GM19023 (cell line): ENCODE measurements around the gene KCNV2.

Source experiments
- ATAC-seq: cut with Tn5 transposase; IDR thresholded peaks from one replicate; pipeline ENCODE4 v1.9.1; 2021; ENCODE audit warnings: mild to moderate bottlenecking, moderate library complexity; ENCODE audit not compliant: unreplicated experiment

The KCNV2 gene

DNA sequence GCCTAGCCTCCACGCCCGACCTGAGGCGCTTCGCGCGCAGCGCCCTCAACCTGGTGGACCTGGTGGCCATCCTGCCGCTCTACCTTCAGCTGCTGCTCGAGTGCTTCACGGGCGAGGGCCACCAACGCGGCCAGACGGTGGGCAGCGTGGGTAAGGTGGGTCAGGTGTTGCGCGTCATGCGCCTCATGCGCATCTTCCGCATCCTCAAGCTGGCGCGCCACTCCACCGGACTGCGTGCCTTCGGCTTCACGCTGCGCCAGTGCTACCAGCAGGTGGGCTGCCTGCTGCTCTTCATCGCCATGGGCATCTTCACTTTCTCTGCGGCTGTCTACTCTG lies 1.4 kb downstream of the KCNV2 start:
- ATAC-seq: no peak

DNA sequence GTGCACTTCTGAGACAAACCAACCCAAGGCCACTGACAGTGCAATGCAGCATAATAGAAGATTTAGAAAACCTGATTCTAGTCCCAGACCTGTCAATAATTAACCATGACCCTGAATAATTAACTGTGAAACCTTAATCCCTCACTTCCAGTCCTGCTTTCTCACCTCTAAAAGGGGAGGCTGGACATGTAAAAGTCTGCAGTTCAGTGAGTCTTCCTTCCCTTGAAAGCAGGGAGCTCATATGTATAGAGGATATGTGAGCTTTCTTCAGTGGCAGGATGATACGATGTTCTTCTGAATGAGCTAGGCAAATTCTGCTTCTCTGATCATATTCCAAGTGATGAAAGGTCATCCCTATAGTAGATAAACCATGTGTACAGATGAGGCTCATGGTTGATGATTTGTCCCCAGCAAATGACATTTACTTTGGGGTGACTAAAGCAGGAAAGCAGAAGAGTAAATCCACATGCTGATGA lies 2.9 kb downstream of the KCNV2 start:
- no peak for ATAC-seq

DNA sequence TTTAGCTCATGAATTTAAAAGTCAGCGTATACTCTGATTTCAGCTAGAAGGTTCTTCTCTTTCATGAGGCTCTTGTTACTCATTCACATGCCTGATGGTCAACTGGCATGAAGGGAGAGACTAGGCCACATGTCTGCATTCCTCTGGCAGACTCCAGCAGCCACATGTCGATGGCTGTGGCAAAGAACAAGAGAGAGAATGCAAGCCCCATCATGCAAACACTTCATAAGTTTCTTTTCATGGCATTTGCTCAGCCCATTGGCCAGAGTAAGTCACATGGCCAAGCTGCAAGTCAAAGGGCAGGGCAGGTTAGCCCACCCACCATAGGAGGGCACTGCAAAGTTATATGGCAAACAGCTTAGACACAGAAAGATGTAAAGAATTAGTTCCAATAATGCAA lies 5.4 kb downstream of the KCNV2 start:
- ATAC-seq: no peak

DNA sequence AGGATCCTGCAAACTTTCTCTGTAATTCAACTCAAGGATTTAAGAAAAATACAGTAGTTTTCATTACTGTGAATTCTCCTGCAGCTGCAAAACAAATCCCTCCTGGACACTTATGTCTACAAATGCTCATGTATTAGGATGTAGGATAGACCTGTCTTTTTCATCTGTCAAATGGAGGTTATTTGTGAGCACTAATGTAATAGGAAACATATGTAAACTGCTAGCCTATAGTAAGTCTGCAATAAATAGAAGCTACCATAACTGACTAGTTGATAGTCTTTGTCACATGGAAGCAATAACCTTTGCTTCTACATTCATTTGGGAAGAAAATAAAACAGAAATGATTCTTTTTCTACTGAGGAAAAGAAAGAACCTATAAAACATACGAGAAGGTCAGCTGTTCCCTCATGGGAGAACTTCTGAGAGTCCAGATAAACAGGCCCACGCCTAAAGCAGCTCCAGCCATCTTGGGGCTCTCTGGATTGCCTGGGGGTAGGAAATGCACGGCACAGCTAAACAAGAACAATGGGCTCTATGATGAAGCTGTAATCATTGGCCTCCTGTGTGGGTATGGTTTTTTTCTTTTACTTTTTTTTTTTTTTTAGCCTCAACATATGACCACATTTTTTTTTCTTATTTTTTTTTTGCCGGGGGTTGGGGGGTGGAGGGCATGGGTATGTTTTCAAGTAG lies 6.2 kb downstream of the KCNV2 start:
- ATAC-seq: no peak

DNA sequence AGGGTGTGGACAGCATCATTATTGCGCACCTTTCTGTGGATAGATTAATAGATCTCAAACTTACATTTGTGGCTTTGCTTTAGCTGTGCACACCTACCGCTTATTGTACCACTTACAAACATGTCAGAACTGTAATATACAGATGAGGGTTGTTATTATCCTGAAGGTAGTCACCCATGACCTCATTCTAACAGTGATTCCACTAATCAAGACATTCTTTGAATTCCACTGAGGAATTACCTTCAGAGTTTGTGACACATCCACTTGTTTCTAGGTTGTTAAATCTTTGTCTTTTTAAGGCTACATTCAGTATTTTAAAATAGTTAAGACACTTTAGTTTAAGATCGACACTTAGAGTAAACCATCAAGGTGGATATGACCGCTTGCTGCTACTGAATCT lies 7.8 kb downstream of the KCNV2 start:
- ATAC-seq: no peak

DNA sequence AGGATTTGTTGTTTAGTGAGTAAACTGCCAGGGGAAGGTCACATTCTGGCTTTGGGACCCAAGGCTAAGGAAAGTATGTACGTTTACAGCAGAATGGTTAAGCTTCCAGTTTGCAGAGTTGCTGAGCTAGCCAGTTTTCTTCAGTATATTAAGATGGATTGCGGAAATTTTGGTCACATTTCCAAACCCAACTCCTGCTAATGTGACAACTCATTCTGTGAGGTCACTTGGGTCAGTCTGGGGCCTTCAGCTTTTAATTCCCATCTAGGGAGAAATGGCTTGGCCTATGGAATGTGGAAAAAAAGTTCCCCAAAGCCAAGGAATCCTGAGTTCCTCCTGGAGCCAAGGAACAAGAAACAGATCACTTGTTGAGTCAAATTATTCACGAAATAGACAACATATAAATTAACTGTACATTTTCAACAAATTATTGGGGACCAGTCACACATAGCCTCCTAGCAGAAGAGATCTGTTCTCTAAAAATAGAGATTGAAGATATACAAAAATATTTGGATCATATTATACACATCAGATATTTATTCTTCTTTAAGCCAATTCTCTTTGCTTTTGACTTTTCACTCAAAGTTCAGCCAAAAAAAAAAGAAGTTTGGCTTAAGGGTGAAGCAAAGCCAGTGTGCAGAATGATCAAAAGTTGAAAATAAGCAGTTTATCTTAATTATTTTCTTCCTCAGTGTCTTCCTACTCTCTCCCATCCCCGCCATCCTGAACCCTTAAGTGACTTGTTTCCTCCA lies 8.8 kb downstream of the KCNV2 start:
- no peak for ATAC-seq

DNA sequence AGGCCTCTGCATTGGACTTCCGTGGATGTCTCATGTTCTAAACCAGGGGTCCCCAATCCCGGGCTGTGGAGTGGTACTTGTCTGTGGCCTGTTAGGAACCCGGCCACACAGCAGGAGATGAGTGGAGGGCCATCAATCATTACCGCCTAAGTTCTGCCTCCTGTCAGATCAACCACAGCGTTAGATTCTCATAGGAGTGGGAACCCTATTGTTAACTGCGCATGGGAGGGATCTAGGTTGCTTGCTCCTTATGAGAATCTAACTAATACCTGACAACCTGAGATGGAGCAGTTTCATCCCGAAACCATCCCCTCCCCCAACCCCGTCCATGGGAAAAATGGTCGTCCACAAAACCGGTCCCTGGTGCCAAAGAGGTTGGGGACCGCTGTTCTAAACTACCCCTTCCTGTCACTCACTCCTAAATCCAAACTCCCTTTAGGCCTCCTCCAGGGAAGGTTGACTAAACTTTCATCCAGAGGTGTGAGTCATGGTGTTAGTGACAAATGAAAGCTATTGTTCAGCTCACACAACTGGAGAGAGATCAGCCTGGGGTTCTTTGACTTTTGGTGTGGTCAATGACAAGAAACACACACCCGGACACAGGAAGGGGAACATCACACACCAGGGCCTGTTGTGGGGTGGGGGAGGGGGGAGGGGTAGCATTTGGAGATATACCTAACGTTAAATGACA lies 9.5 kb downstream of the KCNV2 start:
- no peak for ATAC-seq

DNA sequence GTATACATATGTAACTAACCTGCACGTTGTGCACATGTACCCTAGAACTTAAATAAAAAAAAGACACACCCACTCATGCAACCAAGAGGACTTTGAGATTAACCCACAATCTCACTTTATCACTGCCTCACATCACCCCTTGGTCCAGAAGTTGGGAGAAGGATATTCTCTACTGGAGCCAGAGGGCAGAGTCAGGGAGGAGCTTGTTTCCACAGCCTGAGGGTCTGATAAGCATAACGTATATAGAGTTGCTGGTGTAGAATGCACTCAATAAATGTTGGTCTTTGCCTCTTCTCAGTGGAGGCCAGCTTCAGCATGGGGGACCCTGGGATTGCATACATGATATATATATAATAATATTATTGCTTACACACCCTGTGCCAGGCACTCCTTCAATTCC lies 10.1 kb downstream of the KCNV2 start:
- no peak for ATAC-seq

DNA sequence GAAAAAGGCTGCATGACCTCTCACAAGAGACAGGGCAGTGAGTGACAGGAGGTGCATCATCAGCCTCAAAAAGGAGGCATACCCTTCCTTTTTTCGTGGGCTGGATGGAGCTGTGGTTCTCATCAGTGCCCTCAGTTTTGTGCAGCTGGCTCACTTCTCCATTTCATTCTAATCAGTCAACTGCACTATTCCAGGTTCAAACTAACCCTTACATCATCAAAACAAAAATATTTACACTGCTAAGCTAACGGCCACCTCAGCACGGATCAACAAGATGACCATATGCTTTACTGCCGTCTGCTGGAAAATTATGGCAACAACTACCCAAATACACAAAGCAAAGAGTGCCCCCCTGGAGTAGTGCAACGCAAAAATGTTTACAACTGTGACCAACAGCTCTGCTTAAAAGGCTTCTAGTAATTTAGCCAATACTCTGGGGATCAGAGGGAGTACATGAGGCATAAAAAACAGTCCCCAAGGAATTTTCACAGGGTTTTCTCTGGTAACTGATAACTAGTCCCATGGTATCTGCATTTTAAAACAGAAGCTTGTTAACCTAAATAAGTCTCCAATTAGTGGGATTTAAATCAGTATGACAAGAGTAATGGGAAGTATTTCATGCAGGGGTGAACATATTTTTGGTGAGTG lies 10.8 kb downstream of the KCNV2 start:
- peak; percentile 81 for ATAC-seq

DNA sequence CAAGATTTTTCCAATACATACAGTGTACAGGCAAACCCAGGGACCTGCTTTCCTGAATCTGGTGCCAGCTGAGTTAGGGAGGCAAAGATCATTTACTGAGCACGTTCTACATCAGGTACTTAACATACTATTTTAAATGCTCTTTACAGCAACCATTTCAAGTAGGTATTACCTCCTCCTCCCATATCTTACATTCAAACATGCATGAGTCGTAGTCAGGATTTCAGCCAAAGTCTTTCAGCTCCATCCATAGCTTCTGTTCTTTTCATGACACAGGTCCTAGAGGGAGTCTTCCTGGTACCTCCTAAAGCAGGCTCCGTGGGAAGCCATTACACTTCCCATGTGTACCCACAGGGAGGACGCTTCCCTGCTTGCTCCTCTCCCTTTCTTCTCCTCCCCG lies 11.7 kb downstream of the KCNV2 start:
- ATAC-seq: no peak

DNA sequence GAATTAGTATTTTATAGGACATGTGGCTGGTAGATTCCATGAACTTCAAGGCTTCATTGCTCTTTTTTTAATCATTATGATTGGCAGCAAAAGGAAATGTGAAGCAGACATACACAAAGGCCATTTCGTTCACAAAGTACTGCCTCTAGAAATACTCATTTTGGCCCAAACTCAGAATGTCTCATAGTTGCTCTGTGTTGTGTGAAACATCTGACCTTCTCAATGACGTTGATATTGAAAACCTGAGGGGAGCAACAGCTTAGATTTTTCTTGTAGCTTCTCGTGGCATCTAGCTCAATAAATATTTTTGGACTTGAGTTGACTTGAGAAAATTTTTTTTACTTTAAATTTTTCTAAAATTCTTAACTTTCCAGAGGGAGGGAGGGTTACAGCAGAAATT lies 12.4 kb downstream of the KCNV2 start:
- ATAC-seq: no peak

DNA sequence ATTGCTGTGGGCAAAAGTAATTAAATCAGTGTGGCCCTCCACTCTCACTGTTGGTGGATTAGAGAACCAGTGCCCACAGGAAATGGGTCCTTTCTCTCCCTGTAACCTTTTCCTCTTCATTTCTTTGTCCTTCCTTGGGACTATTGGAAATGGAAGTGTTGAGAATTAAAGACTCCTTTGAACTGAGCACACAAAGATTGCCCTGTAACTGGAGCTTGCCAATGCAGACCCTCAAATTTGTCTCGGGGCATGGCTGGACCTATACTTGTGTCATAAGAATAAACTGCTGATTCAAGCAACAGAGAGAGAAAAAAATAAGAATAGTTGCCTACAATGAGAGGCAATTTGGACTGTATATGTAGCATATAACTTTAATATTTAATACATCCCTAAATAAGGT lies 13.7 kb downstream of the KCNV2 start:
- no peak for ATAC-seq

DNA sequence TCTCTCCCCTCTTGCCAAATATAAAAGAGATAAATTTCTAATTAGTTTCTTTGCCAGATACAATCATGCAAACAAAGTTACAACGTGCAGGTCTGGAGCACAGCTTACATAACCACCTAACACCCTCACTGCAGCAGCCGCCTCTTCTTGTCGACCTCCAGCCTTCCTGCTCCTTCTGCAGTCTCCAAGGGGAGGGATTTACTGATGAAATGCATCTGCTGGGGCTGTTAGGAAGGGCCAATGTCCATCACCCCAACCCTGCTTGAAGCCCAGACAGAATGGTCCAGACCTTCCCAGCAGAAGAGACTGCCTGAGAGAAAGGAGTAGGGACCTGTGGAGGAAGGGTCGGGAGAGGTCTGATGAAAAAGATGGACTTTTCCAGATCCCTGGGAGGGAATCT lies 15.2 kb downstream of the KCNV2 start:
- no peak for ATAC-seq

DNA sequence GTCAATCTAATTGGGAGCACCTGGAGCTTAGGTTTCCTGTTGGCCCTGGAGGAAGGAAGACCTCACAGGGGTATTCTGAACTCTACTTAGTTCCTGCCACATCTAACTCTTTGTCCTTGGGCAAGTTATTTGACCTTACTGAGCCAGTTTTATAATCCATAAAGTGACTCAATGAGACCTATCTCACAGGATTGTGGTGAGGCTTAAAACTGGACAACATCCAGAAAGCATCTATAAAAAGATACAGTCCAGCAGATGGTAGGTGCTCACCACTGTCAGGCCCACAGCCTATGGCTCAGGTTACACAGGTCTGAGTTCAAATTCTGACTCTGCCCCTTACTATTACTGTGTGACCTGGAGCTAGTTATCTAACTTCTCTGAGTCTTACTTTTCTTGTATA lies 23.3 kb downstream of the KCNV2 start:
- ATAC-seq: no peak

DNA sequence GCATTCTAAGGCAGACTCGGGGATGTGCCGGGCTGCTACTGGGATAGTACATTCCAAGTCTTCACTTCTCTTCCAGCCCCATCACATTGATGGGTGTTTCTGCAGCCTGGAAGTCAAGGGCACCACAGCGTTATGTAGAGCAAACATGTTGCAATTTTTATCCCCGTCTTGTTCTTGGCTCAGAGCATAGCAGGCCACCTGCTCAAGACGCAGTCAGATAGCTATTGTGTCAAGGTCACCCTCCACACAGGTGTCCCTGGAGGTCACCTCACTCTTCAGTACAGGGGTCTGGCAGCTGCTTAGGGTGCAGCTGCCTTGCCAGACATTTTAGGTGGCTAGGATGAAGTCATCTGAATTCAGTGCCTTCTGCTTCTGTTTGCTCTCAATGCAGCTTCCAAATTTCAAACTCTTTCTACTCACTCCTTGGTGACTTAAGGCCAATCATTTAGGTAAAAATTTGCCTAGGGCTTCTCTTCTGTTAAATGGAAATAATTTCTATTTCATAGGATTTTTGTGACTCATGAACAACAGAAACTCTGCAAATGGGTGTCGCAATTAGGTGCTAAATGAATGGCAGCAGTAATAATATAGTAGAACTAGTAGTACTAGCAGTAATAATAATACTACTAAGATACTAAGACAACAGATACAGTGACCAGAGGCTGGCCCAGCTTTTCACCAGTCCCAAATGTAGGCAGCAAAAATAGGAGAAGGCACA lies 24.3 kb downstream of the KCNV2 start:
- no peak for ATAC-seq

DNA sequence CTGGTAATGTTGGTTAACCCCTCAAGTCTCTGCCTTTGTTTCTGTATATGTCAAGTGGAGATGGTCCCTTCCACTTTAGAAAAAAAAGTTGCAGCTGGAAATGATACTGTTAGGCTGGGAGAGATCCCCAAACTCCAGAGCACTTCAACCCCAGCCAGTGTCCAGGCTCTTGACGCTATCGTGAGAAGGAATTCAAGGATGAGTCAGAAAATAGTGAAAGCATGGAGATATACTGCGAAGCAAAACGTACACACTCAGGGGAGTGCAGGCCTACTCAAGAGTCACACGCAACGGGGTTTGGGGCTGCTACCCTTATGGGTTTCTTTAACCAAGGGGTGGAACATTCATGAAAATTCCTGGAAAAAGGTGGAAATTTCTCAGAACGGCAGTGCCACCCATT lies 24.9 kb downstream of the KCNV2 start:
- no peak for ATAC-seq

DNA sequence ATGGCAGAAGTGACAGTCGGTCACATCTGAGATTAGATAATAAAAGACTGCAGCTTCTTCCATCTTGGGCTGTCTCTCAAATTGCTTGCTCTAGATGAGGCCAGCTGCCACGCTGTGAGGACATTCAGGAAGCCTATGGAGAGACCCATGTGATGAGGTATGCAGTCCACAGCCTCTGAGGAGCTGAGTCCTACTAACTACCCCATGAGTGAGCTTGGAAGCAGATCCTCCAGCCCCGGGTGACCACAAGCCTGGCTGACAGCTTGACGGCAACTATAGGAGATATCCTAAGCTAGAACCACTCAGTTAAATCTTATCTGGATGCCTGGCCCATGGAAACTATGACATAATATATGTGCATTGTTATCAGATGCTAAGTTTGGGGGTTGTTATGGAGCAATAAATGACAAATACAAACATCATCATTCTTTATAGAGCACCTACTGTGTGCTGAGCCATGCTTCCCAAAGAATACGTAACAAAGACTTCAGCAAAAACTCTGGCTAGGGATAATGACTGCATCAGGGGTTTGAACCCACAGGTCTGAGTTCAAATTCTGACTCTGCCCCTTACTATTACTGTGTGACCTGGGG lies 26.7 kb downstream of the KCNV2 start:
- ATAC-seq: no peak

DNA sequence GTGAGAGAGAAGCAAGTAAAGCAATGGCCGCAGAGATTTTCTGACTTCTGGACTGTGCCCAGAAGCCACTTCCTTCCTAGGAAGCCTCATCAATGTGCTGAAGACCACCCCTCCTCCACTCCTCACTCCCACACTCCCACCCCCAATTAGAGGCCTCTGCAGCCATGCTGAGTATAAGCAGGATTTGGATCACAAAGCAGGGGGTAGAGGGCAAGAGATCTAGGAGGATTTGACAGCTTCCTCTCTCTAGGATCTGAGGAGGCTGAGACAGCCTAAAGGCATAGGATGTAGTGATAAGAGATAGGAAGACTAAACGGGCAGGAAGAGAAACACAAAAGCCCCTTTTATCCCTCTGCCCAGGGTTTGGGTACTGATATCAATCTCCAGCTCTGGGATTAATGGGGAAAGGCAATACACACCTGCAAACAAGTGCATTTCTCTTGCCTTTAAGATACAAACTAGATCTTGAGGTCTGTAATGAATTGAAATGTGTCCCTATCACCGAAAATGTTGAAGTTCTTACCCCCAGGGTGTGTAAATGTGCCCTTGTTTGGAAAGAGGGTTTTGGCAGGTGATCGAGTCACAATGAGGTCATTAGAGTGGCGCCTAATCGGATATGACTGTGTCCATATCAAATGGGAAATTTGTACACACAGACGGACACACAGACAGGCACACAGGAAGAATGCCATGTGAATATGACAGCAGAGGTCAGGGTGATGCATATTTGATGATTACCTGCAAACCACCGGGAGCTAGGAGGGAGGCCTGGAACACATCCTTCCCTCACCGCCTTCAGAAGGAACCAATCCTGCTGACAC lies 28.5 kb downstream of the KCNV2 start:
- ATAC-seq: no peak

DNA sequence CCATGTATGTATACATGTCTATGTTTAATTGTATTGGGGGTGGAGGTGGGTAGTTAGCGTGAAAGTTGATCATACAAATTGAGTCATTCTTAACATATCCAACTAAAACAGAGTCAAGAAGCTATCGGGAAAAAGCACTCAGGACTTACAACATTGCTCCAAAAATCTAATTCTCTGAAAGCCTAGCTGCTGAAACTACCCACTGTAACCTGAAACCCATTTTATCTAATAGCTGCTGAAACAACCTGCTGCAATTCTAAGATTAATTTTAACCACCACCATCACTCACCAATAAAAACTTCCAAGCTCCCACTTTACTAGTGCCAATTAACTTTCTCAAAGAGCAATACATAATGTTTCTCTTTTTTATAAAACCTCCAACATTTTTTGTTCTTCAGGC lies 32.2 kb downstream of the KCNV2 start:
- no peak for ATAC-seq

DNA sequence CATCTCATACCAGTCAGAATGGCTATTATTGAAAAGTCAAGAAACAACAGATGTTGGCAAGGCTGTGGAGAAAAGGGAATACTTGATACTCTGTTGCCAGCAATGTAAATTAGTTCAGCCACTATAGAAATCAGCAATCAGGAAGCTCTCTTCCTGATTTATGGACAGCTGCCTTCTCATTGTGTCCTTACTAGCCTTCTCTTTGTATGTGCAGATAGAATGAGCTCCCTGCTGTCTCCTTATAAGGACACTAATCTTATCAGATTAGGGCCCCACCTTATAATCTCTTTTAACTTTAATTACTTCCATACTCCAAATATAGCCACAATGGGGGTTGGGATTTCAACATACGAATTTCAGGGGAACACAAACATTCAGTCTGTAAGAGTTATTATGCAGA lies 38.0 kb downstream of the KCNV2 start:
- no peak for ATAC-seq
